Measurements from ENCODE around the gene MAFG. TPM values are rescaled to one million over a fixed set of nuclear protein-coding genes. Genes with fewer than 3 reads are reported as not detected.

MAFG gene
- total RNA-seq, 1 donor = 19.1 TPM

DNA sequence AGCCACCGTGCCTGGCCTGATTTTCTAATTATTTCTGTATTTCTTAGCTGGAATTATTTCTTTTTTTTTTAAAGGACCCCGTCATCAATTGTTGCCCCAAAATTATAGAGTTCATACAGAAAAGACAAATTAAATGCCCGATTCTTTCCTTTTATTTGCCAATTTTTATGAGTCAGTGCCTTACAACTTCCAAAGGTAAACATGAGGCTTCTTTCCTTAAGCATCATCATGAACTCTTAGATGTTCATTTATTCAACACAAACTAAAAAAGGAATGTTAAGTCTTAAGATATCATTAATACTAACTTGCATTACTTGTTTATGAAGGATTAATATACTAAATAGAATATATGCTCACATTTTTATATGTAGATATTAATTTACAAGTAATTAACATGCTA lies 49.2 kb downstream of the MAFG start:
- H3K4me3 ChIP-seq (ENCODE audit: low read depth, low read length) = no peak overlapping the region
- no peak for DNase-seq (ENCODE audit: low read depth)
- TF ChIP-seq, protein P1, sequence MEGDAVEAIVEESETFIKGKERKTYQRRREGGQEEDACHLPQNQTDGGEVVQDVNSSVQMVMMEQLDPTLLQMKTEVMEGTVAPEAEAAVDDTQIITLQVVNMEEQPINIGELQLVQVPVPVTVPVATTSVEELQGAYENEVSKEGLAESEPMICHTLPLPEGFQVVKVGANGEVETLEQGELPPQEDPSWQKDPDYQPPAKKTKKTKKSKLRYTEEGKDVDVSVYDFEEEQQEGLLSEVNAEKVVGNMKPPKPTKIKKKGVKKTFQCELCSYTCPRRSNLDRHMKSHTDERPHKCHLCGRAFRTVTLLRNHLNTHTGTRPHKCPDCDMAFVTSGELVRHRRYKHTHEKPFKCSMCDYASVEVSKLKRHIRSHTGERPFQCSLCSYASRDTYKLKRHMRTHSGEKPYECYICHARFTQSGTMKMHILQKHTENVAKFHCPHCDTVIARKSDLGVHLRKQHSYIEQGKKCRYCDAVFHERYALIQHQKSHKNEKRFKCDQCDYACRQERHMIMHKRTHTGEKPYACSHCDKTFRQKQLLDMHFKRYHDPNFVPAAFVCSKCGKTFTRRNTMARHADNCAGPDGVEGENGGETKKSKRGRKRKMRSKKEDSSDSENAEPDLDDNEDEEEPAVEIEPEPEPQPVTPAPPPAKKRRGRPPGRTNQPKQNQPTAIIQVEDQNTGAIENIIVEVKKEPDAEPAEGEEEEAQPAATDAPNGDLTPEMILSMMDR (IDR thresholded peaks at IDR 0.05; ENCODE audit: insufficient read depth, low read length) = no peak

DNA sequence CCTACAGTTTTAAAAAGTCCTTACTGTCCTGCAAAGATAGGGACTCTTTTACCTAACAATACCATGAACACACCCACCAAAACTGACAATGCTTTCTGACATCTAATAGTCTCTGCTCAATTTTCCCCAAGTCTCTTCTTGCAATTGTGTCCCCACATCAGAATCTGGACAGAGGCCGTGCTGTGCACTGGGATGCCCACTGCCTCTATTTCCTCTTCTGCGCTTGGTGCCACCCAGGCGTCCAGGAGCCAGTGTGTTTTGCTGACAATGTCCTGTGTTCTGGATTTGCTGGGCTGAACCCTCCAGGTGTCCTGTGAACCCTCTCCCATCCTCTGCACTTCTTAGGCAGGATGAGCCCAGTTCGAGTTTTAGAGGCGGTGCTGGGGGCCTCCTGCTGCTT lies 50.0 kb downstream of the MAFG start:
- H3K4me3 ChIP-seq (ENCODE audit: low read depth, low read length) = no peak overlapping the region
- TF ChIP-seq, protein P1 (IDR thresholded peaks at IDR 0.05; ENCODE audit: insufficient read depth, low read length) = no peak
- DNase-seq (ENCODE audit: low read depth) = no peak

DNA sequence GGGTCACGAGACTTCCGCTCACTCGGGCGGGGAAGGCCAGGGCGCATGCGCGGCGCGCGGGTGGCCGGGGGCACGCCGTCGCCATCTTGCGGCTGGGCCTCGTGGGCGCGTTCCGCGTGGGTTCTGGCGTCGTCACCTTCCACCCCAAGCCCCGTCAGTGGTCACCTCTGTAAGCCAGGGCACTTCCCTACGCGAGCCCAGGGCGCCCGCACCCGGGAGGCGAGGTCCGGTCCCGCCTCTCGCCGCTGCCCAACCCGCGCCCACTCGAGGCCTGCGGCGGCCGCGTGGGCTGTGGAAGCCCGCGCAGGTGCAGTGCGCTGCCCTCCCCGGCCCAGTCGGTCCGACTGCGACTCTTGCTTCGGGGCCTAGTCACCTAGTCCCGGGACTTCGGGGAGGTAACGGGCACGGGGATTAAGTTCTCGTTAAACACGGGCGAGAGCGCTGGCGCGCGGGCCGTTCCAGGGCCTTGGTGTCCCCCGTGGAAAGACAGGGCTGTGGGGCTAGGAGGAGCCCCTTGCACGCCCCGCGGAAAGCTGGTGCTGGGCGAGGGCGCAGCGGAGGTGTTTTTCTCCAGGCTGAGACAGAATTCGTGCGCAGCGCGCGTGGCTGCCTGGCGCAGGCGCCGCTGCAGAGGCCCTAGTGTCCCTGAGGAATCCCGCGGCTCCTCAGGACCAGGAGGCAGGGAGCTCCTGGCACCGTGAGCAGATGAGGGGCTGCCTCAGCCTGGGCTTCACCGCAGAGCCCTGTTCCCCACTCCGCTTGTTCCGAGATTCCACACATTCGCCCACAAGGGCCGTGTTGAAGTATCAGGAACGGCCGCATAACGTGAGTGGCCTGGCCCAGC lies 55.9 kb downstream of the MAFG start:
- peak; percentile 84 for DNase-seq (ENCODE audit: low read depth)
- TF ChIP-seq, protein P1 (IDR thresholded peaks at IDR 0.05; ENCODE audit: insufficient read depth, low read length) = no peak
- H3K4me3 ChIP-seq (ENCODE audit: low read depth, low read length) = peak overlapping the region; percentile 83

DNA sequence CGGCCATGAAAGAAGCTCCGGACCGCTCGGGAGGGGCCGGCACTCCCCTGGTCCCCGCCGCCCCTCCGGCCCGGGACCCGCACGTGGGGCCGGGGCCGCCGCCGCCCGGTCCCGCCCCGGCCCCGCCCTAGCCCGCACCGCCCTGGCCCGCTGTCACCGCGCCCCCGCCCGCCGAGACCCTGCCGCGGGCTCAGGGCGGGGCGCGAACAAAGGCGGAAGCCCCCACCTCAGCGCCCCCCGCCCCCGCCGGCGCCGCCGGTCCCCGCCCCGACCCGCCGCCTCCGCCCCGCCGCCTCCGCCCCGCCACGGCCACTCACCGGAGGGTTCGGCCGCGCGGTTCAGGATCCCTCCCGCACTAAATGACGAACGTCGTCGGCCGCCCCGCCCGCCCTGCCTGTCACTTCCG lies 56.6 kb downstream of the MAFG start, which contains the start of gene ARHGDIA:
Gene ARHGDIA, minus strand, starts transcription at position 357 of the 406 bp plus-strand sequence. CDS start 1,407 bp downstream, outside the sequence.
- no peak for DNase-seq (ENCODE audit: low read depth)
- peak within 1 kb of the TSS; percentile 83 for H3K4me3 ChIP-seq (ENCODE audit: low read depth, low read length)
- TF ChIP-seq, protein P1 (IDR thresholded peaks at IDR 0.05; ENCODE audit: insufficient read depth, low read length) = no peak

DNA sequence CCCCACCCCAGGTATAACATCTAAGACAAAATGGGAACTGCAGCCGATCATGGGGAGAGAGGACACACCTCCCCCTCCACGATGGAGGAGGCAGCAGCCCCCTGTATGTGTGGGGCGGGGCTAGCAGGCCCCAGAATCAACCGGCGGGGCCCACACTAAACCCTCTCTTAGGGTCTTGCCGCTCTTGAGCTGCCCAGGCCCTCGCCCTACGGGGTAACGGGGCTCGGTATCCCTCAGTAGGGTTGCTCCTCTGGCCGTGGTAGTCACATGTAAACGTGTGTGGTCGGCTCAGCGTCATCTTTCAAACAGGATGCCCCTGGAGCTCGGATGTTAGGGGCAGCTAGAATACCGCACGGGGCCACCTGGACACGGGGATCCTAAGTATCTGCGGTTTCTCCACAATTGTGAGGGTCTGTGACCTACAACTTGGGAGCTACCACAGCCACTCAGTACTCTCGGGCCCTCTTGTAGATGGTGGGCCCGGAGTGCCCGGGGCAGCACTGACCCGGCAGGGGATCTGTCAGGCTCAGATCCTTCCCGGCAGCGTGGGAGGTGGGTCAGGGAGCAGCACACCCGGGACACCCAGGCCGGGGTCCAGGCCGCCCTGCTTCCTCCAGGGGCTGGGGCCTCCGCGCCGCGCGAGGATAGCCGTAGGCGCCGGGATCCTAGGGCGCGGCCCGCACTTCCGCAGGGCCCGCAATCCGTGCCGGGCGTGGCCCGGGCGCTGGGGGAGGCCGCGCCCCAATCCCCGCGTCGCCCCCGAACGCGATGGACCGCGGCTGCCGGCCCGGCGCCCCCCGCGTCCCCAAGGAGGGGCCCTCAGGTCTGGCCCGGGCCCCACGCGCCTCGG lies 57.2 kb downstream of the MAFG start:
- DNase-seq (ENCODE audit: low read depth) = peak; percentile 52
- TF ChIP-seq, protein P1 (IDR thresholded peaks at IDR 0.05; ENCODE audit: insufficient read depth, low read length) = no peak
- H3K4me3 ChIP-seq (ENCODE audit: low read depth, low read length) = peak overlapping the region; percentile 83

DNA sequence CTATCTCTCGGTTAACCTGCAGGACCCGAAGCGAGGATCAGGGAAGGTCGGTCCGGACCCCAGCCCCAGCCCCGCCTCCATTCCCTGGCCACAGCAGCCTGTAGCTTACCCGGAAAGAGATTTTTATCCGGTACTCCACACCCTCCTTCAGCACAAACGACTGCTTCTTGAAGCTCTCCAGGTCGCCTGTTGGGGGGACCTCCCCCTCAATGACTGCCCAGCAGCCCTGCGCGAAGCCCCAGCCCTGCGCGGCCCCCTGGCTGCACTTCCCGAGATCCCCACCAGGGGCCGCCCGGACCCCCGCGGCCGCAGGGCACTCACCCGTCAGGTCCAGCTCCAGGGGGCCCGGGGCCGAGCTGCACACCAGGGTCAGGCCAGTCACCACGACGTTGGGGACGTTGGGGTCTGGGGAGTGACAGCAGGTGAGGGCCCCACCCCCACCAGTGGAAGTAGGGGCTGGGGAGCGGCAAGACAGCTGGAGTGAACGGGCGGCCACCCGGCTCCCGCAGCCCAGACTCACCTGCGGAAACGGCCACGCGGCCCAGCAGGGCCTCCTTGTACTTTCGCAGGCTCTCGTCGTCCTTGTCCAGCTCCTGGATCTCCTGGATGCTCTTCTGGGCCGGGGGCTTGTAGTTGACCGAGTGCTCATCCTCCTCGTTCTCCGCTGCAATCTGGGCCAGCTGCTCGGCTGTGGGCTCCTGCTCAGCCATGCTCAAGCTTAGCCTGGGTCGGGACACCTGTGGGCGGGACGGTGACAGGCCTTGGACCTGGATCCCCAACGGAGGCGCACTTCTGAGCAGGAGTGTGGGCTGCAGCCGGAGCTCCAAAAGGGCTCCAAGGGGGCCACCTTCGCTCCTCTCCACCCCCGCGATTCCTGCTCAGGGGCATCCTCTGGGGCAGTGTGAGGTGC lies 58.1 kb downstream of the MAFG start:
- TF ChIP-seq, protein P1 (IDR thresholded peaks at IDR 0.05; ENCODE audit: insufficient read depth, low read length) = peak; percentile 74
- H3K4me3 ChIP-seq (ENCODE audit: low read depth, low read length) = peak overlapping the region; percentile 83
- peak; percentile 33 for DNase-seq (ENCODE audit: low read depth)

Data from fibroblast of the aortic adventitia (primary cell).